Motor neuron (in vitro differentiated cells): ENCODE data around the gene LRRC71. TPM values are rescaled to one million over a fixed set of nuclear protein-coding genes. Genes with fewer than 3 reads are reported as not detected.
A peak's percentile ranks its signal among the peaks of the same experiment; 100 is the strongest.

Experiments
- ATAC-seq, 8 experiments: fragments of 200-7000 bp; cut with Tn5 transposase; replicated peaks in 6 of 8; 2 replicates each; pipeline ENCODE4 v1.8.0; 2021; ENCODE audit warnings: mild to moderate bottlenecking in 8 of 8, moderate library complexity in 8 of 8
- H3K27ac ChIP-seq, 2 donors: fragments of 250-450 bp; sonication (Bioruptor Pico); 2 replicates each; pipeline ENCODE4 v1.9.0; 2021; ENCODE audit warnings: antibody characterized with exemption in 2 of 2, mild to moderate bottlenecking in 2 of 2, moderate library complexity in 1 of 2
- H3K4me1 ChIP-seq, 2 donors: fragments of 250-450 bp; sonication (Bioruptor Pico); replicated peaks in 1 of 2; 2 replicates each; pipeline ENCODE4 v1.6.1; 2021; ENCODE audit warnings: antibody characterized with exemption in 2 of 2, mild to moderate bottlenecking in 2 of 2, moderate library complexity in 1 of 2
- H3K4me3 ChIP-seq, 5 donors: fragments of 250-450 bp; sonication (Bioruptor Pico); 2 replicates each; pipeline ENCODE4 v1.9.0; 2021; ENCODE audit warnings: antibody characterized with exemption in 5 of 5, mild to moderate bottlenecking in 5 of 5, moderate library complexity in 4 of 5
- WGBS, 10 experiments: fragments of 450-650 bp; shearing (Covaris generic); methylation state at CpG; one replicate each; pipeline ENCODE4 v1.0.0; 2022; 5-methylcytosine and 5-hydroxymethylcytosine counted together
- in situ Hi-C, 9 experiments: fragments of 400-800 bp; cut with MboI; loops; one replicate each; pipeline ENCODE4 v1.15.0; 2021; ENCODE audit warnings: low sequenced_read_pairs in 9 of 9, low pct_unique_long_range_greater_than_20kb in 2 of 9; ENCODE audit not compliant: unreplicated experiment in 9 of 9
- total RNA-seq, 8 experiments: library from RNA; unstranded; fragments of 300-600 nt; gene quantifications; 2 replicates each; pipeline versions ENCODE4 v1.2.3 to v1.2.4, GENCODE V29; 2022

LRRC71 gene
- total RNA-seq, 8 experiments from 2014 or later, result 0.83 to 2.3 (median 1.3) TPM; not detected in 1

GRCh38 chr1:156883919-156884318, 36.5 kb upstream of the LRRC71 start:
- 0 to 50% (median 40%) methylated on average over 1 to 5 of the region's 7 CpGs; no CpG with 5 or more reads in 7 of the 10 experiments for WGBS, 10 experiments
- Histone ChIP-seq H3K4me1 (peaks cover 61 to 68% of the 10 kb centered on the region in 2 donors), H3K27ac (no peak overlapping the region), H3K4me3 (no peak overlapping the region)
- ATAC-seq, result no peak
- in situ Hi-C loops, result no loop called here

GRCh38 chr1:156884560-156885184, 35.8 kb upstream of the LRRC71 start:
- no peak overlapping the region for H3K27ac ChIP-seq
- 30 to 90% (median 46%) methylated on average over 2 to 10 of the region's 10 CpGs; no CpG with 5 or more reads in 4 of the 10 experiments for WGBS, 10 experiments
- ATAC-seq, result no peak

GRCh38 chr1:156885314-156885713, 35.1 kb upstream of the LRRC71 start:
- Histone ChIP-seq H3K4me1 (peaks cover 67 to 68% of the 10 kb centered on the region in 2 donors), H3K27ac (no peak overlapping the region), H3K4me3 (no peak overlapping the region)
- 20 to 60% methylated on average over 1 of the region's 1 CpG; no CpG with 5 or more reads in 8 of the 10 experiments for WGBS, 10 experiments
- ATAC-seq, result no peak
- in situ Hi-C loops, result no loop called here

More at GRCh38 chr1:156884560-156885184, 35.8 kb upstream of the LRRC71 start:
- Histone ChIP-seq H3K4me1 (peaks cover 61 to 68% of the 10 kb centered on the region in 2 donors), H3K4me3 (no peak overlapping the region)
- in situ Hi-C loops, result no loop called here

GRCh38 chr1:156885880-156886355, 34.5 kb upstream of the LRRC71 start:
- Histone ChIP-seq H3K4me3 (no peak overlapping the region), H3K4me1 (peaks cover 67% of the 10 kb centered on the region in 2 donors), H3K27ac (no peak overlapping the region)
- in situ Hi-C loops, result no loop called here
- no peak for ATAC-seq
- 60 to 100% (median 67%) methylated on average over 2 to 9 of the region's 13 CpGs; no CpG with 5 or more reads in 3 of the 10 experiments for WGBS, 10 experiments

GRCh38 chr1:156886583-156887281, 33.7 kb upstream of the LRRC71 start:
- Histone ChIP-seq H3K4me1 (peaks cover 59 to 62% of the 10 kb centered on the region in 2 donors), H3K27ac (peak overlapping the region; percentile 29 to 62), H3K4me3 (no peak overlapping the region)
- ATAC-seq, result peak in 6 of 8 experiments; percentile 11 to 46 (median 33)
- in situ Hi-C loops, result no loop called here
- 0 to 67% (median 25%) methylated on average over 1 to 5 of the region's 6 CpGs; no CpG with 5 or more reads in 5 of the 10 experiments for WGBS, 10 experiments

- no CpG with 5 or more reads among the region's 3 CpGs for WGBS, 10 experiments
- H3K4me3 ChIP-seq, result no peak overlapping the region
- in situ Hi-C loops, result no loop called here
- H3K4me1 ChIP-seq, result peaks cover 53 to 57% of the 10 kb centered on the region in 2 donors
- peak overlapping the region; percentile 1 to 41 for H3K27ac ChIP-seq
- peak in 5 of 8 experiments; percentile 43 to 73 (median 60) for ATAC-seq
Measured at GRCh38 chr1:156887317-156887716, 33.1 kb upstream of the LRRC71 start.

- ATAC-seq, result peak in 5 of 8 experiments; percentile 3 to 42 (median 11)
- Histone ChIP-seq H3K27ac (peak overlapping the region; percentile 1 to 41), H3K4me3 (no peak overlapping the region), H3K4me1 (peaks cover 49 to 53% of the 10 kb centered on the region in 2 donors)
- in situ Hi-C loops, result no loop called here
- WGBS, 10 experiments, result no CpG with 5 or more reads among the region's 6 CpGs
Measured at GRCh38 chr1:156887734-156888133, 32.7 kb upstream of the LRRC71 start.

GRCh38 chr1:156889802-156890580, 30.4 kb upstream of the LRRC71 start:
- peak; percentile 24 to 63 (median 38) for ATAC-seq
- Histone ChIP-seq H3K4me1 (peaks cover 27 to 31% of the 10 kb centered on the region in 2 donors), H3K4me3 (no peak overlapping the region), H3K27ac (no peak overlapping the region)
- in situ Hi-C loops, result no loop called here
- WGBS, 10 experiments, result 23 to 100% (median 46%) methylated on average over 1 to 7 of the region's 8 CpGs

GRCh38 chr1:156892190-156893047, 28.0 kb upstream of the LRRC71 start:
- in situ Hi-C loops, result no loop called here
- 0 to 20% (median 4%) methylated on average over 5 to 38 of the region's 48 CpGs; no CpG with 5 or more reads in 1 of the 10 experiments for WGBS, 10 experiments
- Histone ChIP-seq H3K27ac (no peak overlapping the region), H3K4me1 (peaks cover 13 to 29% of the 10 kb centered on the region in 2 donors), H3K4me3 (peak overlapping the region in 4 of 5 donors; percentile 0 to 18 (median 6))
- ATAC-seq, result peak; percentile 71 to 99 (median 90)

- Histone ChIP-seq H3K4me3 (peak within 1 kb of the TSS in 2 of 5 donors; percentile 1 to 18), H3K4me1 (peaks cover 4 to 25% of the 10 kb centered on the region in 2 donors), H3K27ac (no peak within 1 kb of the TSS)
- in situ Hi-C loops, result no loop called here
- 12 to 82% (median 43%) methylated on average over 6 to 21 of the region's 60 CpGs; no CpG with 5 or more reads in 3 of the 10 experiments for WGBS, 10 experiments
- ATAC-seq, result no peak
Measured at GRCh38 chr1:156893048-156893953, 27.1 kb upstream of the LRRC71 start, which contains the start of gene PEAR1. Gene PEAR1 (plus strand): TSS chr1:156893718. CDS start chr1:156903927, 10,209 bp downstream.

GRCh38 chr1:156894001-156894400, 26.4 kb upstream of the LRRC71 start:
- Histone ChIP-seq H3K4me3 (no peak overlapping the region), H3K4me1 (peaks cover 0 to 26% of the 10 kb centered on the region in 2 donors), H3K27ac (no peak overlapping the region)
- WGBS, 10 experiments, result 17 to 60% (median 26%) methylated on average over 1 to 3 of the region's 5 CpGs; no CpG with 5 or more reads in 5 of the 10 experiments
- ATAC-seq, result no peak
- in situ Hi-C loops, result no loop called here
